ENCODE results near the gene TESK1. TPM values are rescaled to one million over a fixed set of nuclear protein-coding genes. Genes with fewer than 3 reads are reported as not detected.

TESK1 gene
- total RNA-seq, 6 donors from 2014 or later, result 36.9 to 61.9 (median 43.6) TPM

DNA sequence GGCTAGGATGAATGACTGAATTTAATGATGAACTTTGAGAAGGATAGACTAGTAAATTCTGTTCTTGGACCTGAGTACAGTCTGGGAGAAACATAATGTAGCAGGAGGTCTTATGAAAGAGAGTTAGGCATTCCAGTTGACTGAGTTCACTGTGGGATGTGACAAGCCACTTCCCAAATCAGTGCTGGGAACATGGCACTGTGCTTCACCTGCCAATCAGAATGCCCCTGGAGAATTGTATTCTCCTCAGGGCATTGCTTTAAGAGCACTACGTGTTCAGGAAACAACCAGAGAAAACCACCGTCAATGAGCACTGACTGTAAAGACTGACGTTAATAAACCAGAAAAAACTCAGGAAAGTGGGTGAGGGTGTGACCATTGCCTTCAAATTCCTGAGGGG is 54.3 kb downstream of the TESK1 start:
- 54 to 72% methylated on average over 3 of the region's 3 CpGs for whole genome bisulfite sequencing, 2 donors
- Histone ChIP-seq H3K36me3 (peaks cover 0 to 26% (median 12%) of the 10 kb centered on the region in 4 donors), H3K4me1 (peaks cover 16 to 48% (median 30%) of the 10 kb centered on the region in 4 donors), H3K4me3 (peak overlapping the region in 3 of 4 donors; percentile 68 to 90 (median 86)), H3K27me3 (no peaks in the 10 kb centered on the region), H3K27ac (peak overlapping the region; percentile 97 to 99 (median 98)), H3K9me3 (no peaks in the 10 kb centered on the region)
- TF ChIP-seq POLR2AphosphoS5 (IDR thresholded peaks at IDR 0.05) (peak in 1 of 2 donors; percentile 15), POLR2A (IDR thresholded peaks at IDR 0.05) (no peak)
- no peak for DNase-seq
- no peak for ATAC-seq (ENCODE audit: low FRiP score in 2 of 2)

Small RNA genes lying within 50 kb of the gene (small RNA-seq; reads per million reads assigned to genes)
- gene MIR4667 (0 to 0.13 (median 0.05) reads per million in 4 donors), gene RMRP (0 reads per million in 4 donors), gene RPS29P17 (0 reads per million in 4 donors)

Other genes with a start within 250 kb of the TESK1 start
- 10 to 100 TPM; 16.0 to 42.7 (median 28.0) TPM for gene RUSC2, start 115.2 kb upstream of the TESK1 start, total RNA-seq
- 10 to 100 TPM in 2 of 6 donors, 1 to 10 TPM in 4; 2.5 to 44.0 (median 7.2) TPM for gene CD72, start 13.2 kb downstream of the TESK1 start, total RNA-seq
- gene SIT1, start 45.7 kb downstream of the TESK1 start, total RNA-seq, result 1 to 10 TPM in 5 of 6 donors, not detected in 1; 1.1 to 3.1 (median 1.8) TPM
- gene RMRP, start 52.8 kb downstream of the TESK1 start, total RNA-seq, result over 10,000 TPM in 2 of 6 donors, 1,000 to 10,000 TPM in 3, 100 to 1,000 TPM in 1; 886 to 22,003 (median 3,451) TPM
- 10 to 100 TPM; 17.8 to 49.4 (median 35.1) TPM for gene CCDC107, start 53.0 kb downstream of the TESK1 start, total RNA-seq
- 1 to 10 TPM in 2 of 6 donors, under 1 TPM in 3, not detected in 1; 0.30 to 1.1 (median 0.37) TPM for gene ARHGEF39, start 59.9 kb downstream of the TESK1 start, total RNA-seq
- under 1 TPM in 2 of 6 donors, not detected in 4; 0.14 to 0.24 TPM for gene CA9, start 68.7 kb downstream of the TESK1 start, total RNA-seq
- 100 to 1,000 TPM in 5 of 6 donors, 10 to 100 TPM in 1; 89.3 to 265 (median 214) TPM for gene TPM2, start 84.7 kb downstream of the TESK1 start, total RNA-seq
- 100 to 1,000 TPM; 237 to 557 (median 325) TPM for gene TLN1, start 126.9 kb downstream of the TESK1 start, total RNA-seq
- gene CREB3, start 127.4 kb downstream of the TESK1 start, total RNA-seq, result 10 to 100 TPM; 27.2 to 61.3 (median 33.5) TPM
- gene GBA2, start 144.0 kb downstream of the TESK1 start, total RNA-seq, result 100 to 1,000 TPM in 1 of 6 donors, 10 to 100 TPM in 5; 60.4 to 189 (median 77.0) TPM
- 10 to 100 TPM; 20.1 to 34.4 (median 23.5) TPM for gene RGP1, start 144.0 kb downstream of the TESK1 start, total RNA-seq
- 1 to 10 TPM in 2 of 6 donors, not detected in 4; 1.1 to 2.8 TPM for gene MSMP, start 149.0 kb downstream of the TESK1 start, total RNA-seq
- gene NPR2, start 186.3 kb downstream of the TESK1 start, total RNA-seq, result 10 to 100 TPM in 4 of 6 donors, 1 to 10 TPM in 2; 8.3 to 46.1 (median 13.1) TPM
- gene SPAG8, start 207.0 kb downstream of the TESK1 start, total RNA-seq, result 10 to 100 TPM in 3 of 6 donors, 1 to 10 TPM in 3; 2.5 to 43.0 (median 13.3) TPM
- gene HINT2, start 209.8 kb downstream of the TESK1 start, total RNA-seq, result 10 to 100 TPM; 15.7 to 57.9 (median 42.2) TPM
- under 1 TPM in 2 of 6 donors, not detected in 4; 0.10 to 0.15 TPM for gene FAM221B, start 223.5 kb downstream of the TESK1 start, total RNA-seq
- gene TMEM8B, start 224.0 kb downstream of the TESK1 start, total RNA-seq, result 10 to 100 TPM in 3 of 6 donors, 1 to 10 TPM in 3; 6.5 to 21.0 (median 10.0) TPM

Data from upper lobe of left lung (tissue), 6 donors.